ENCODE measurements around the gene SATB2. TPM values are rescaled to one million over a fixed set of nuclear protein-coding genes. Genes with fewer than 3 reads are reported as not detected.

The SATB2 gene
- total and polyA plus RNA-seq, 9 donors = 0.92 to 6.3 (median 3.8) TPM

- Histone ChIP-seq H3K4me1 (ENCODE audit: insufficient read depth) (peaks cover 14% of the 10 kb centered on the region), H3K36me3 (no peaks in the 10 kb centered on the region), H3K27ac (no peak overlapping the region), H3K27me3 (no peaks in the 10 kb centered on the region), H3K4me3 (no peak overlapping the region), H3K9me3 (no peaks in the 10 kb centered on the region)
- TF ChIP-seq EP300 (IDR thresholded peaks at IDR 0.05) (no peak), POLR2A (IDR thresholded peaks at IDR 0.05) (no peak)
- 87 to 94% (median 91%) methylated on average over 7 of the region's 7 CpGs for WGBS, 3 donors
- no peak for DNase-seq
- intact Hi-C loops (cut with DNase I) = no loop called here
Observed at GRCh38 chr2:199455210-199455544, 2.6 kb downstream of the SATB2 start.

DNA sequence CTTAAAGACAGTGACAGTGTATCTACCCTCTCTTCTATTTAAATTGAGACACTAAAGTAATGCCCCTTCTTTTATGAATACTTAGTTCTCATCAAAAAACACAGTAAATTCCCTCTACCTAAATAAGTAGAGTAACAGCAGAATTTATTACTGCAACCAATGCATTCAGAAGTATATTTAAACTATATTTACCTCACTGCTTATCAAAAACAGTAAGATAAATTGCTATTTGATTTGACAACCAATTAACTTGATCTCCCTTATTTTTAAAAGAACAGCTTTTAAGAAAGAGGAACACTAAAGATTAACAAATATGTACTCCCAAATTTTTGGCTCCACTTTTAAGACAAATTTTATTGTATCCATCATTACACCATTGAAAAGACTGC lies 4.8 kb downstream of the SATB2 start:
- H3K27ac ChIP-seq = no peak overlapping the region
- no peaks in the 10 kb centered on the region for H3K36me3 ChIP-seq
- H3K27me3 ChIP-seq = no peaks in the 10 kb centered on the region
- no peak for DNase-seq
- TF ChIP-seq EP300 (IDR thresholded peaks at IDR 0.05) (no peak), CTCF (IDR thresholded peaks at IDR 0.05) (no peak), POLR2A (IDR thresholded peaks at IDR 0.05) (no peak)
- no peaks in the 10 kb centered on the region for H3K9me3 ChIP-seq
- H3K4me1 ChIP-seq (ENCODE audit: insufficient read depth) = peaks cover 12% of the 10 kb centered on the region
- no peak overlapping the region for H3K4me3 ChIP-seq
- intact Hi-C loops (cut with DNase I) = no loop called here

GRCh38 chr2:199452260-199452990 lies 5.3 kb downstream of the SATB2 start:
- intact Hi-C loops (cut with DNase I) = no loop called here
- H3K4me3 ChIP-seq = no peak overlapping the region
- 80 to 89% (median 84%) methylated on average over 2 of the region's 2 CpGs for WGBS, 3 donors
- H3K4me1 ChIP-seq (ENCODE audit: insufficient read depth) = peaks cover 12% of the 10 kb centered on the region
- H3K9me3 ChIP-seq = no peaks in the 10 kb centered on the region
- H3K27me3 ChIP-seq = no peaks in the 10 kb centered on the region
- no peaks in the 10 kb centered on the region for H3K36me3 ChIP-seq
- no peak for TF ChIP-seq EP300 (IDR thresholded peaks at IDR 0.05)
- no peak overlapping the region for H3K27ac ChIP-seq
- DNase-seq = no peak

GRCh38 chr2:199449956-199450355 lies 7.8 kb downstream of the SATB2 start:
- TF ChIP-seq POLR2A (IDR thresholded peaks at IDR 0.05) = no peak
- TF ChIP-seq EP300 (IDR thresholded peaks at IDR 0.05) = no peak
- Histone ChIP-seq H3K9me3 (no peaks in the 10 kb centered on the region), H3K27ac (no peak overlapping the region), H3K36me3 (no peaks in the 10 kb centered on the region), H3K27me3 (no peaks in the 10 kb centered on the region), H3K4me1 (ENCODE audit: insufficient read depth) (no peaks in the 10 kb centered on the region), H3K4me3 (no peak overlapping the region)
- WGBS, 3 donors = 90 to 96% (median 94%) methylated on average over 3 of the region's 3 CpGs
- DNase-seq = no peak
- intact Hi-C loops (cut with DNase I) = no loop called here

DNA sequence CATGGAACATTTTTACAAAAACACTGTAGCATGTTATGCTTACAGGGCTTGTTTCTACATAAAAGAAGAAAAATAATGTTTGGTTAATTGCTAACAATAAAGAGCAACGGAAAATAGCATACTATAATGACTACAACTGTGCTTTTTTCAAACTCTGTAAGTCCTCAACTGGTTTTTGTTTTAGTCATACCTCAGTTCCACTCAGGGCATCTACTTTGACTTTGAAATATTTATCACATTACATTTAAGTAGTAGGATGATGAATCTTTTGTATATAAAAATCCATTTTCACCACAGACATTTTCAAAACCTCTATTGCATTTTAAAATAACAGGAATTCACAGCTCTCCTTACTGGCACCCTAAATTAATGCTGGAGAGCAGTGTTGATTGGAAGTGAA lies 8.3 kb downstream of the SATB2 start:
- DNase-seq = no peak
- intact Hi-C loops (cut with DNase I) = no loop called here
- Histone ChIP-seq H3K36me3 (no peaks in the 10 kb centered on the region), H3K27me3 (no peaks in the 10 kb centered on the region), H3K9me3 (no peaks in the 10 kb centered on the region), H3K4me1 (ENCODE audit: insufficient read depth) (no peaks in the 10 kb centered on the region), H3K27ac (no peak overlapping the region), H3K4me3 (no peak overlapping the region)
- no peak for TF ChIP-seq CTCF (IDR thresholded peaks at IDR 0.05)
- TF ChIP-seq POLR2A (IDR thresholded peaks at IDR 0.05) = no peak
- no peak for TF ChIP-seq EP300 (IDR thresholded peaks at IDR 0.05)
- 78 to 89% (median 80%) methylated on average over 1 of the region's 1 CpG for WGBS, 3 donors

- H3K4me3 ChIP-seq = no peak overlapping the region
- TF ChIP-seq CTCF (IDR thresholded peaks at IDR 0.05) (no peak), EP300 (IDR thresholded peaks at IDR 0.05) (no peak), POLR2A (IDR thresholded peaks at IDR 0.05) (no peak)
- no peaks in the 10 kb centered on the region for H3K27me3 ChIP-seq
- no peaks in the 10 kb centered on the region for H3K9me3 ChIP-seq
- WGBS, 3 donors = 82 to 89% (median 85%) methylated on average over 10 of the region's 10 CpGs
- H3K4me1 ChIP-seq (ENCODE audit: insufficient read depth) = no peaks in the 10 kb centered on the region
- H3K36me3 ChIP-seq = no peaks in the 10 kb centered on the region
- H3K27ac ChIP-seq = no peak overlapping the region
- DNase-seq = no peak
- intact Hi-C loops (cut with DNase I) = no loop called here
Observed at GRCh38 chr2:199446996-199447576, 10.7 kb downstream of the SATB2 start.

Measured in ovary (tissue), 9 donors.